ENCODE measurements around the gene GNG14. TPM values are rescaled to one million over a fixed set of nuclear protein-coding genes. Genes with fewer than 3 reads are reported as not detected.
A peak's percentile ranks its signal among the peaks of the same experiment; 100 is the strongest.

The GNG14 gene
- total and polyA plus RNA-seq, 4 donors: 1.6 TPM; not detected in 3

DNA sequence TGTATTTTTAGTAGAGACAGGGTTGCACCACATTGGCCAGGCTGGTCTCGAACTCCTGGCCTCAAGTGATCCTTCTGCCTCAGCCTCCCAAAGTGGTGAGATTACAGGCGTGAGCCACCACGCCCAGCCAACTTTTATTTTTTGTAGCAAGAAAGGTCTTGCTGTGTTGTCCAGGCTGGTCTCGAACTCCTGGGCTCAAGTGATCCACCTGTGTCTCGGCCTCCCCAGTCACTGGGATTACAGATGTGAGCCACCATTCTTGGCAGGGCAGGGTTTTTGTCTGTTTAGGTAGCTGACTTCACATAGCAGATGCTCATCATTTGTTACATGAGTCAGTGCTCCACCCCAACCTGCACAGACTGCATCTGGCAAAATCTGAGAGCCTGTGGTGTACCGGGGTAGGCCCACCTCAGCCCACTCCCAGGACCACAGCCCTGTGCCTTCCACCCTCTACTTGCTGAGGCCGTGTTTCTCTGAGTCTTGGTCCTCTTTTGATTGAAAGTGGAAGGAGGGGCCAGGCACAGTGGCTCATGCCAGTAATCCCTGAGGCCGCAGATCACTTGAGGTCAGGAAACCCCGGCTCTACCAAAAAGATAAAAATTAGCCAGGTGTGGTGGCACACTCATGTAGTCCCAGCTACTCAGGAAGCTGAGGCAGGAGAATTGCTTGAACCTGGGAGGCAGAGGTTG, 40.1 kb downstream of the GNG14 start:
- Histone ChIP-seq H3K36me3 (ENCODE audit: control insufficient read depth, insufficient read depth, low read length) (peaks cover 44% of the 10 kb centered on the region), H3K9me3 (ENCODE audit: control insufficient read depth, insufficient read depth, low read length) (no peaks in the 10 kb centered on the region)
- 99% methylated on average over 7 of the region's 9 CpGs for WGBS (ENCODE audit: insufficient coverage)

DNA sequence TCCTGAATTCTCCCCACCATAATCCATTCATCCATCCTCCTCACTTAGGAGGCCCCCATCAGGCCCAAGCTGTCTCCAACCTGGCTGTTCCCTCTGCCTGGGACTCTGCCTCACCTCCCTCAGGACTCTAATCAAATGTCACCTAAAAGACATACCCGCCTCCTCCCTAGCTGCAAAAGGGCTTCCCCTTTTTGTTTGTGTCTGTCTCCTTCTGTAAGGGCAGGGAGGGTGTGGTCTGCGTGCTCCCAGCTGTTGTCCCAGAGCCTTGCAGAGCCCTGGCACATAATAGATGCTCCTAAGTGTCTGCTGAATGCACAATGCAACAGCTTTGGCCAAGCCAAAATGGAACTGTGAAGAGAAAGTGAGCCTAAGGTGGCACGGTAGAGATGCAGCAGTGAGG, 42.3 kb downstream of the GNG14 start:
- WGBS (ENCODE audit: insufficient coverage): 100% methylated on average over 2 of the region's 3 CpGs
- no peaks in the 10 kb centered on the region for H3K27me3 ChIP-seq (ENCODE audit: control insufficient read depth, insufficient read depth, low read length)
- no peak for DNase-seq (ENCODE audit: low read depth in 4 of 6, low spot score in 6 of 6)
- peaks cover 44% of the 10 kb centered on the region for H3K36me3 ChIP-seq (ENCODE audit: control insufficient read depth, insufficient read depth, low read length)
- H3K9me3 ChIP-seq (ENCODE audit: control insufficient read depth, insufficient read depth, low read length): no peaks in the 10 kb centered on the region
- H3K4me1 ChIP-seq (ENCODE audit: control insufficient read depth, insufficient read depth, low read length): peaks cover 21% of the 10 kb centered on the region
- H3K4me3 ChIP-seq (ENCODE audit: low read depth, low read length): no peak overlapping the region
- H3K27ac ChIP-seq (ENCODE audit: low read depth, low read length): no peak overlapping the region

More for the DNA sequence above, 40.1 kb downstream of the GNG14 start:
- Histone ChIP-seq H3K4me3 (ENCODE audit: low read depth, low read length) (no peak overlapping the region), H3K27ac (ENCODE audit: low read depth, low read length) (no peak overlapping the region), H3K27me3 (ENCODE audit: control insufficient read depth, insufficient read depth, low read length) (no peaks in the 10 kb centered on the region), H3K4me1 (ENCODE audit: control insufficient read depth, insufficient read depth, low read length) (peaks cover 25% of the 10 kb centered on the region)
- no peak for DNase-seq (ENCODE audit: low read depth in 4 of 6, low spot score in 6 of 6)

- no peak overlapping the region for H3K27ac ChIP-seq (ENCODE audit: low read depth, low read length)
- H3K9me3 ChIP-seq (ENCODE audit: control insufficient read depth, insufficient read depth, low read length): no peaks in the 10 kb centered on the region
- H3K4me1 ChIP-seq (ENCODE audit: control insufficient read depth, insufficient read depth, low read length): peaks cover 26% of the 10 kb centered on the region
- DNase-seq (ENCODE audit: low read depth in 4 of 6, low spot score in 6 of 6): no peak
- no peaks in the 10 kb centered on the region for H3K27me3 ChIP-seq (ENCODE audit: control insufficient read depth, insufficient read depth, low read length)
- H3K36me3 ChIP-seq (ENCODE audit: control insufficient read depth, insufficient read depth, low read length): peaks cover 44% of the 10 kb centered on the region
- H3K4me3 ChIP-seq (ENCODE audit: low read depth, low read length): no peak overlapping the region
- 95% methylated on average over 19 of the region's 24 CpGs for WGBS (ENCODE audit: insufficient coverage)
Observed at GRCh38 chr19:12731337-12731736, 43.5 kb downstream of the GNG14 start.

DNA sequence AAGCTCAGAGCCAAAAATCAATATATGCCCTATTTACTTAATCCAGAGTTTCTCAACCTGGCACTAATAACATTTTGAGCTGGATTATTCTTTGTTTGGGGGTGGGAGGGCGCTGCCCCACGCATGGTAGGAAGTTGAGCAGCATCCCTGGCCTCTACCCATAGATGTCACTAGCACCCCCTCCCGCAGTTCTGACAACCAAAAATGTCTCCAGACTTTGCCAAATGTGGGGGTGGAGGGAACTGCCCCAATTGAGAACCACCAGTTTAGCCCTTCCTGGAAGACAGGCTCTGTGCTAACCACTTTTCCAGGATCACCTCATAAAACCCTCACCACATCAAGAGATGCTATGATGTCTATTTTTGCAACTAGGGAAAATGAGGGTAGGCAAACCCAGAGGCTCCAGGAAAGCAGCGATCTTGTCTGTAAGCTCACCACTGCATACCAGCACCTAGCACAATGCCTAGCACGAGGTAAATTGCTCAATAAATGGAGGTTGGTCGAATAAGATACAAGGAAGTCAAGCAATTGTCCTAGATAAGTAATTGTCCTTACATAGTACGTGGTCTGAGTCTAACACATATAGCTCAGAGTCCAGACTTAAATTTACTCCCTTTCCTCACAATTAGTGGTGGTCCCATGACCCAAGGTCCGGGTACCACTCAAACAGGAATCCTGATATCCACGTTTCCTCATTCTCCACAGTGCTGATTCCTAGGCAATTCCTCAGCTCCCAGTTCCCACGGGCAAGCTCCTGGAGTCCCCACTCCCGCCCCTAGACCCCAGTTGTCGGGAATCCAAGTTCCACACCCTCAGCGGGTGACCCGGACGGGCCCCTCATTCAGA, 45.8 kb downstream of the GNG14 start:
- peak in 2 of 6 donors; percentile 17 to 30 for DNase-seq (ENCODE audit: low read depth in 4 of 6, low spot score in 6 of 6)
- Histone ChIP-seq H3K4me3 (ENCODE audit: low read depth, low read length) (peak overlapping the region; percentile 78), H3K36me3 (ENCODE audit: control insufficient read depth, insufficient read depth, low read length) (peaks cover 35% of the 10 kb centered on the region), H3K4me1 (ENCODE audit: control insufficient read depth, insufficient read depth, low read length) (peaks cover 43% of the 10 kb centered on the region), H3K27me3 (ENCODE audit: control insufficient read depth, insufficient read depth, low read length) (no peaks in the 10 kb centered on the region), H3K27ac (ENCODE audit: low read depth, low read length) (peak overlapping the region; percentile 67), H3K9me3 (ENCODE audit: control insufficient read depth, insufficient read depth, low read length) (no peaks in the 10 kb centered on the region)
- 0% methylated on average over 9 of the region's 15 CpGs for WGBS (ENCODE audit: insufficient coverage)

DNA sequence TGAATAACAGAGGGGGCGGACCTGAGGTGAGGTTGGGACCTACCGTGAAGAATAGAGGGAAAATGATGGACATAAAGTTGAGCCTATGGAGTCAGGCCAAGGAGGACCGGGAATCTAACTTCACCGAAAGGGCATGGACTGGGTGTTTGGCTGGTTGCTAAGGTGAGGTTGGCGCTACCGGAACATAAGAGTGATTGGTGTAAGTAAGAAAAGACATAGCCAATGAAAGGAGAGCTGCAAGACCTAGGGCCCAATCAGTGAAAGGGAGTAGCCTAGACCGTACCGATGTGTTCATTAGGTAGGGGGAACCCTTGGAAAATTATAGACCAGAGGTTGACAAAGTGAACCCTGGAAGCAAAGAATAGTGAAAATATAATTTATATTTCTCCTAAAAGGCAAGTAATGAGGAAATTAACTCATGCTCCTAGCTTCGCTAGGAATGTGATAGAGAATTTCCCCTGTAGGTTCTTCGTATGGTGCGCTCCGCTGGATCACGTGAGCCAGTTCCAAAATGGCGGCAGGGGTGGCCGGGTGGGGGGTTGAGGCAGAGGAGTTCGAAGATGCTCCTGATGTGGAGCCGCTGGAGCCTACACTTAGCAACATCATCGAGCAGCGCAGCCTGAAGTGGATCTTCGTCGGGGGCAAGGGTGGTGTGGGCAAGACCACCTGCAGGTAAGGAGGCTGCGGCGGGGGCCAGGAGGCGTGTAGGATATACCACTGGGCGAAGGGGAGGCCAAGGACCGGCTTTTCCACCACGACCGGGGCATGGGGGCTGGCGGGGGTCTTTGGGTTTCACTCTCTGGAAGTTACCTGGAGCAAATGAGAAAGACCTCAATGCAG, 49.4 kb downstream of the GNG14 start, which contains the start of gene GET3:
Gene GET3, plus strand, starts transcription at position 503 of the 840 bp plus-strand sequence. Its CDS starts 9 bp downstream, at position 512.
- under 1% methylated on average over 27 of the region's 29 CpGs for WGBS (ENCODE audit: insufficient coverage)
- Histone ChIP-seq H3K36me3 (ENCODE audit: control insufficient read depth, insufficient read depth, low read length) (peaks cover 32% of the 10 kb centered on the region), H3K4me1 (ENCODE audit: control insufficient read depth, insufficient read depth, low read length) (peaks cover 41% of the 10 kb centered on the region), H3K9me3 (ENCODE audit: control insufficient read depth, insufficient read depth, low read length) (no peaks in the 10 kb centered on the region), H3K27ac (ENCODE audit: low read depth, low read length) (peak within 1 kb of the TSS; percentile 94), H3K27me3 (ENCODE audit: control insufficient read depth, insufficient read depth, low read length) (no peaks in the 10 kb centered on the region), H3K4me3 (ENCODE audit: low read depth, low read length) (peak within 1 kb of the TSS; percentile 99)
- peak; percentile 90 to 99 (median 94) for DNase-seq (ENCODE audit: low read depth in 4 of 6, low spot score in 6 of 6)

DNA sequence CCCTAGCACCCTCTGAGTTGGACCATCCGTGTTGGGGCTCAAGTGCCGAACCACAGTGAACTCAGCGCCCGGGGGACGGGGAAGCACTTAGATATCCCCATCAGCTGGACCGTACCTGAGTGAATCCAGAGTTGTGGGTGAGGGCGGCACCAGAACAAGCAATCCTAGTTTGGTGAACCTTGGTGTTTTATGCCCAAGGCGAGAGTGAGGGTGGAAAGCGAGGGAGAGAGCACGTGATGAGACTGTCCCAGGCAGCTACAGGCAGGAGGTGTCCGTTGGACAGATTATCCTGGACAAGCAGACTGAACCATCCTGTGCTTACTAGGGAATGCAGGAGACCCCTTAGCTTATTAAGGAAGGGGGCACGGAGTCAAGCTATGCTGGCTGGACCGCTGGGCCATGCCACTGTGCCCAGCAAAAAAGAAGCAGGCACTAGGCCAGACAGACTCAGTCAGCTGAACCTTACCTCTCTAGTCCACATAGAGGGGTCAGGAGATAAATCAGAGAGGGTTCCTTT, 50.1 kb downstream of the GNG14 start:
- H3K27me3 ChIP-seq (ENCODE audit: control insufficient read depth, insufficient read depth, low read length): no peaks in the 10 kb centered on the region
- WGBS (ENCODE audit: insufficient coverage): 6% methylated on average over 11 of the region's 13 CpGs
- H3K9me3 ChIP-seq (ENCODE audit: control insufficient read depth, insufficient read depth, low read length): no peaks in the 10 kb centered on the region
- H3K4me3 ChIP-seq (ENCODE audit: low read depth, low read length): peak overlapping the region; percentile 99
- DNase-seq (ENCODE audit: low read depth in 4 of 6, low spot score in 6 of 6): no peak
- peaks cover 37% of the 10 kb centered on the region for H3K36me3 ChIP-seq (ENCODE audit: control insufficient read depth, insufficient read depth, low read length)
- H3K27ac ChIP-seq (ENCODE audit: low read depth, low read length): peak overlapping the region; percentile 94
- peaks cover 36% of the 10 kb centered on the region for H3K4me1 ChIP-seq (ENCODE audit: control insufficient read depth, insufficient read depth, low read length)

Small RNA genes lying within 50 kb of the gene (small RNA-seq; reads per million reads assigned to genes)
- 35.7 reads per million, percentile 97 among the genes with 10 or more reads in this experiment for gene SNORD41 (ENCODE audit: low replicate concordance)

Other genes with a start within 250 kb of the GNG14 start
- gene ZNF443, start 247.0 kb upstream of the GNG14 start, total RNA-seq: 10 to 100 TPM; 10.9 TPM
- gene ZNF443, start 247.0 kb upstream of the GNG14 start, polyA plus RNA-seq (ENCODE audit: insufficient read length in 2 of 2): 1 to 10 TPM; 6.7 to 7.6 TPM
- gene ZNF709, start 203.2 kb upstream of the GNG14 start, total RNA-seq: 10 to 100 TPM; 13.1 to 20.5 TPM
- gene ZNF709, start 203.2 kb upstream of the GNG14 start, polyA plus RNA-seq (ENCODE audit: insufficient read length in 2 of 2): 1 to 10 TPM; 9.4 to 9.5 TPM
- 10 to 100 TPM; 19.9 to 23.6 TPM for gene ZNF564, start 136.5 kb upstream of the GNG14 start, total RNA-seq
- 1 to 10 TPM; 5.8 to 6.3 TPM for gene ZNF564, start 136.5 kb upstream of the GNG14 start, polyA plus RNA-seq (ENCODE audit: insufficient read length in 2 of 2)
- gene ZNF490, start 77.2 kb upstream of the GNG14 start, total RNA-seq: 10 to 100 TPM; 10.7 to 12.9 TPM
- gene ZNF490, start 77.2 kb upstream of the GNG14 start, polyA plus RNA-seq (ENCODE audit: insufficient read length in 2 of 2): 1 to 10 TPM; 5.6 to 8.1 TPM
- gene ZNF791, start 77.1 kb upstream of the GNG14 start, total RNA-seq: 10 to 100 TPM; 19.4 to 20.8 TPM
- gene ZNF791, start 77.1 kb upstream of the GNG14 start, polyA plus RNA-seq (ENCODE audit: insufficient read length in 2 of 2): 10 to 100 TPM; 17.4 to 17.5 TPM
- 10 to 100 TPM; 18.9 to 30.6 TPM for gene MAN2B1, start 21.3 kb upstream of the GNG14 start, total RNA-seq
- gene MAN2B1, start 21.3 kb upstream of the GNG14 start, polyA plus RNA-seq (ENCODE audit: insufficient read length in 2 of 2): 10 to 100 TPM; 31.5 to 38.7 TPM
- 10 to 100 TPM in 1 of 2 donors, 1 to 10 TPM in 1; 9.3 to 14.9 TPM for gene WDR83, start 21.2 kb upstream of the GNG14 start, total RNA-seq
- gene WDR83, start 21.2 kb upstream of the GNG14 start, polyA plus RNA-seq (ENCODE audit: insufficient read length in 2 of 2): 10 to 100 TPM; 27.3 to 37.6 TPM
- gene DHPS, start 6.1 kb upstream of the GNG14 start, total RNA-seq: 10 to 100 TPM; 52.5 to 97.1 TPM
- gene DHPS, start 6.1 kb upstream of the GNG14 start, polyA plus RNA-seq (ENCODE audit: insufficient read length in 2 of 2): 100 to 1,000 TPM; 118 to 138 TPM
- 10 to 100 TPM in 1 of 2 donors, 1 to 10 TPM in 1; 6.2 to 15.8 TPM for gene FBXW9, start 8.6 kb downstream of the GNG14 start, total RNA-seq
- 10 to 100 TPM; 21.1 to 21.7 TPM for gene FBXW9, start 8.6 kb downstream of the GNG14 start, polyA plus RNA-seq (ENCODE audit: insufficient read length in 2 of 2)
- gene TNPO2, start 35.9 kb downstream of the GNG14 start, total RNA-seq: 10 to 100 TPM; 40.9 to 66.8 TPM
- gene TNPO2, start 35.9 kb downstream of the GNG14 start, polyA plus RNA-seq (ENCODE audit: insufficient read length in 2 of 2): 100 to 1,000 TPM; 146 to 155 TPM
- gene TRIR, start 46.7 kb downstream of the GNG14 start, total RNA-seq: 100 to 1,000 TPM in 1 of 2 donors, 10 to 100 TPM in 1; 77.6 to 205 TPM
- gene TRIR, start 46.7 kb downstream of the GNG14 start, polyA plus RNA-seq (ENCODE audit: insufficient read length in 2 of 2): 100 to 1,000 TPM; 220 to 224 TPM
- 10 to 100 TPM; 50.9 to 84.4 TPM for gene GET3, start 49.5 kb downstream of the GNG14 start, total RNA-seq
- gene GET3, start 49.5 kb downstream of the GNG14 start, polyA plus RNA-seq (ENCODE audit: insufficient read length in 2 of 2): 100 to 1,000 TPM; 119 to 120 TPM
- gene BEST2, start 63.8 kb downstream of the GNG14 start, total RNA-seq: not detected
- under 1 TPM in 1 of 2 donors, not detected in 1; 0.24 TPM for gene BEST2, start 63.8 kb downstream of the GNG14 start, polyA plus RNA-seq (ENCODE audit: insufficient read length in 2 of 2)
- 10 to 100 TPM; 16.4 to 25.2 TPM for gene HOOK2, start 87.6 kb downstream of the GNG14 start, total RNA-seq
- gene HOOK2, start 87.6 kb downstream of the GNG14 start, polyA plus RNA-seq (ENCODE audit: insufficient read length in 2 of 2): 10 to 100 TPM; 40.0 to 65.2 TPM
- 100 to 1,000 TPM in 1 of 2 donors, 10 to 100 TPM in 1; 90.7 to 119 TPM for gene JUNB, start 103.5 kb downstream of the GNG14 start, total RNA-seq
- gene JUNB, start 103.5 kb downstream of the GNG14 start, polyA plus RNA-seq (ENCODE audit: insufficient read length in 2 of 2): 10 to 100 TPM; 23.3 to 52.2 TPM
- gene PRDX2, start 113.8 kb downstream of the GNG14 start, total RNA-seq: 100 to 1,000 TPM; 280 to 444 TPM
- gene PRDX2, start 113.8 kb downstream of the GNG14 start, polyA plus RNA-seq (ENCODE audit: insufficient read length in 2 of 2): 100 to 1,000 TPM; 435 to 476 TPM
- gene THSD8, start 114.1 kb downstream of the GNG14 start, total RNA-seq: 1 to 10 TPM in 1 of 2 donors, not detected in 1; 8.7 TPM
- 1 to 10 TPM; 5.9 to 6.5 TPM for gene THSD8, start 114.1 kb downstream of the GNG14 start, polyA plus RNA-seq (ENCODE audit: insufficient read length in 2 of 2)
- 10 to 100 TPM; 11.3 to 18.0 TPM for gene RNASEH2A, start 118.6 kb downstream of the GNG14 start, total RNA-seq
- 10 to 100 TPM; 28.0 to 32.0 TPM for gene RNASEH2A, start 118.6 kb downstream of the GNG14 start, polyA plus RNA-seq (ENCODE audit: insufficient read length in 2 of 2)
- 1 to 10 TPM; 1.1 to 1.8 TPM for gene RTBDN, start 146.6 kb downstream of the GNG14 start, total RNA-seq
- gene RTBDN, start 146.6 kb downstream of the GNG14 start, polyA plus RNA-seq (ENCODE audit: insufficient read length in 2 of 2): 1 to 10 TPM; 5.8 to 6.8 TPM
- gene MAST1, start 150.5 kb downstream of the GNG14 start, total RNA-seq: 10 to 100 TPM; 12.2 to 39.1 TPM
- 100 to 1,000 TPM in 1 of 2 donors, 10 to 100 TPM in 1; 87.0 to 112 TPM for gene MAST1, start 150.5 kb downstream of the GNG14 start, polyA plus RNA-seq (ENCODE audit: insufficient read length in 2 of 2)
- 10 to 100 TPM; 11.7 to 19.7 TPM for gene DNASE2, start 193.5 kb downstream of the GNG14 start, total RNA-seq
- 10 to 100 TPM; 23.6 TPM for gene DNASE2, start 193.5 kb downstream of the GNG14 start, polyA plus RNA-seq (ENCODE audit: insufficient read length in 2 of 2)
- 1 to 10 TPM; 2.1 to 3.2 TPM for gene KLF1, start 199.2 kb downstream of the GNG14 start, total RNA-seq
- gene KLF1, start 199.2 kb downstream of the GNG14 start, polyA plus RNA-seq (ENCODE audit: insufficient read length in 2 of 2): under 1 TPM; 0.42 to 0.57 TPM
- 10 to 100 TPM; 22.9 to 30.1 TPM for gene GCDH, start 203.2 kb downstream of the GNG14 start, total RNA-seq
- 10 to 100 TPM; 36.1 to 45.1 TPM for gene GCDH, start 203.2 kb downstream of the GNG14 start, polyA plus RNA-seq (ENCODE audit: insufficient read length in 2 of 2)
- under 1 TPM in 1 of 2 donors, not detected in 1; 0.88 TPM for gene SYCE2, start 231.3 kb downstream of the GNG14 start, total RNA-seq
- gene SYCE2, start 231.3 kb downstream of the GNG14 start, polyA plus RNA-seq (ENCODE audit: insufficient read length in 2 of 2): 1 to 10 TPM; 5.3 to 6.0 TPM
- gene FARSA, start 245.7 kb downstream of the GNG14 start, total RNA-seq: 10 to 100 TPM; 41.3 to 54.1 TPM
- 10 to 100 TPM; 74.0 to 80.6 TPM for gene FARSA, start 245.7 kb downstream of the GNG14 start, polyA plus RNA-seq (ENCODE audit: insufficient read length in 2 of 2)

Data from spinal cord (tissue), 10 donors.